ENCODE data around the gene MYNN. TPM values are rescaled to one million over a fixed set of nuclear protein-coding genes. Genes with fewer than 3 reads are reported as not detected.
A peak's percentile ranks its signal among the peaks of the same experiment; 100 is the strongest.

The MYNN gene
- polyA plus RNA-seq, 3 donors = 7.1 to 10.2 (median 8.4) TPM

DNA sequence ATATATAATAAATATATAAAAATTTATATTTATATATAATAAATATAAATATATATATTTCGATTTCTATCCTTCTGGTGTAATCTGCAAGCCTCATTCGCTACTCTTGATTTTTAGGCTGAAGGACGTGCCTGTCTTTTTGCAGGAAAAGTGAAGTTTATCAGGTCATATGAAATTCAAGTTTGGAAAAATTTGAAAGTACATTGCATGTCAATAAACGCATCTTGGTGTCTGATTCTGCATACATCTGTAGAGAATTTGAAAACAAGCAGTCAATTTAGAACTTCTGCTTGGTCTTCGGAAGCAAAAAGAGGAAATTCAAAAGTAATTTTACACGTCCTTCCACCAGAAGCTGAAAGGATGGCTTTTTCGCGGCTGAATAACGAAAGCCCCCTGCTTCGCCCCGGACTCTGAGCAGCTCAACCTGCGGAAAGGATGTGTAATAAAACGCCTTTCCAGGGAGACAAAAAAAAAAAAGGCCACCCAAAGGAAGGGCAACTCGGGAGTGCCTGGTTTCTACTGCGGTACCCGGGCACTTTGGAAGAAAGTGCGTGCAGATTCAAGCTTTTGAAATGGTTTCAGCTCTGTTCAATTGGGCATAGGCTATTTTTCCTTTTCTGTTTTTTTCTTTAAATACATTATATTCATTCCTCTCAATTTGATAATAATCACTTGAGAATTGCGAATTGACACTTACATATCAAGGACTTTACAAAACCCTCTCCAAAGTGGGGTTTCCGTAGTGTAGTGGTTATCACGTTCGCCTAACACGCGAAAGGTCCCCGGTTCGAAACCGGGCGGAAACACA, 1.5 kb upstream of the MYNN start:
- H3K27ac ChIP-seq (ENCODE audit: low read depth, low read length) = no peak overlapping the region
- WGBS, 3 donors = 0 to 1% (median 0%) methylated on average over 27 of the region's 27 CpGs

DNA sequence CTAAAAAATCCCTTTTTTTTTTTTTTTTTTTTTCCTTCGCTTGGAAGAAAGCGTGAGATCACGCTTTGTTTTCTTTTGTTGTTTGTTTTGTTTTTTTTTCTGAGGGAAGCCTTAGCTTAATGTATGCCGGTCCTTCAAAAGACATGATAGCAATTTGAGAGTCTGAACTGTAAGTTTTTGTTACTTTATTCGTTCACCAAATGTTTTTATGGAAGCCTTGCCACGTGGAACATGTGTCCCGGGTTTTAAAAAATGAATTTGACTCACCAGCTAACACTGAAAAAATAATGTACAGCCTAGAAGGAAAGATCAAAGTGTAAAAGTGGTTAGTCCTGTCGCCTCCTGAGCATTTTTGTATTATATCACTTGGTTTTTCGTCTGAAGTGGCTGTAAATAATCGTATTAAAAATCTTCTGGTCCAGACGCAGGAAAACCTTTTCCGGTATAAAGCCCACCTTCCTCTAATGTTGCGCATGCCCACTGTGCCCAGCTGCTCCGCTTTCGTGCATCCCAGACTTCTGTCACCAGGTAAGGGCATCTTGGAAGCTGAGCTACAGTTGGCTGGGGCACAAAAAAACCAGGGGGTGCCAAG, 795 bp upstream of the MYNN start:
- H3K27ac ChIP-seq (ENCODE audit: low read depth, low read length) = peak overlapping the region; percentile 99
- WGBS, 3 donors = 0 to 1% (median 0%) methylated on average over 15 of the region's 15 CpGs

DNA sequence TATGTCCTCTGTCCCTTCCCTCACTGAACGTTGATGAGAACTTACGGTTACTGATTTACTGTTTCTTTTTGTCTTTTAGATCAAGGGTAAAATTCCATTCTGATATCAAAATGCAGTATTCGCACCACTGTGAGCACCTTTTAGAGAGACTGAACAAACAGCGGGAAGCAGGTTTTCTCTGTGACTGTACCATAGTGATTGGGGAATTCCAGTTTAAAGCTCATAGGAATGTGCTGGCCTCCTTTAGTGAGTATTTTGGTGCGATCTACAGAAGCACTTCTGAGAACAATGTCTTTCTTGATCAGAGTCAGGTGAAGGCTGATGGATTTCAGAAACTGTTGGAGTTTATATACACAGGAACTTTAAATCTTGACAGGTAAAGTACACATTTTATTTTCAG, 990 bp downstream of the MYNN start:
- no peak overlapping the region for H3K27ac ChIP-seq (ENCODE audit: low read depth, low read length)
- WGBS, 3 donors = 32 to 68% (median 52%) methylated on average over 5 of the region's 5 CpGs

DNA sequence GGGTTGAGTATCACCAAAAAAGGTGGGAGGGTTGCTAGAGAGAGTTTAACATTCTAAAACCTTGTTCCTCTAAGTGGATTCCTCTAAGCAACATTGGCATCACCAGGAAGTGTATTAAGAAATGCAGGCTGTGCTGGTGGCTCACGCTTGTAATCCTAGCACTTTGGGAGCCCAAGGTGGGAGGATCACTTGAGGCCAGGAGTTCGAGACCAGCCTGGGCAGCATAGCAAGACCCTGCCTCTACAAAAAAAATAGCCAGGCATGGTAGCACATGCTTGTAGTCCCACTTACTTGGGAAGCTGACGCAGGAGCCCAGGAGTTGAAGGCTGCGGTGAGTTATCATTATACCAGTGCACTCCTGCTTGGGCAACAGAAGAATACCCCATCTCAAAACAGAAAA, 4.6 kb downstream of the MYNN start:
- no peak overlapping the region for H3K27ac ChIP-seq (ENCODE audit: low read depth, low read length)
- WGBS, 3 donors = 66 to 85% (median 81%) methylated on average over 4 of the region's 4 CpGs

DNA sequence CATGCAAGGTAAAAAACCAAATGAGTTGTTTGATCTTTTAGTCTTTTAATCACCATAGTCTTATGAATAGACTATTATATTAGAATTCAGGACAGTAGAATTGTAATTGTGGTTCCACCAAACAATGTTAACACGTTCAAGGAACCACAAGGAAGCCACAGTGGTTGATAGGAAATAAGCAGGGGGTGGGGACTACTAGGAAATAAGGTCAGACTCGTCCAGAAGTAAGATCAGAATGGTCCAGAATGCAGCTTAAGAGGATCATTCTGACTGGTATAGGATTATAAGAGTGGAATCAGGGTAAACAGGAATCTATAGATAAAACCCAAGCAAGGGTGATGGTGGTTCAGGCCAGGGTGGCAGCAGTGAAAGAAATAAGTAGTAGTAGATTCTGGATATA, 7.5 kb downstream of the MYNN start:
- 37 to 66% (median 43%) methylated on average over 2 of the region's 2 CpGs for WGBS, 3 donors
- H3K27ac ChIP-seq (ENCODE audit: low read depth, low read length) = no peak overlapping the region

DNA sequence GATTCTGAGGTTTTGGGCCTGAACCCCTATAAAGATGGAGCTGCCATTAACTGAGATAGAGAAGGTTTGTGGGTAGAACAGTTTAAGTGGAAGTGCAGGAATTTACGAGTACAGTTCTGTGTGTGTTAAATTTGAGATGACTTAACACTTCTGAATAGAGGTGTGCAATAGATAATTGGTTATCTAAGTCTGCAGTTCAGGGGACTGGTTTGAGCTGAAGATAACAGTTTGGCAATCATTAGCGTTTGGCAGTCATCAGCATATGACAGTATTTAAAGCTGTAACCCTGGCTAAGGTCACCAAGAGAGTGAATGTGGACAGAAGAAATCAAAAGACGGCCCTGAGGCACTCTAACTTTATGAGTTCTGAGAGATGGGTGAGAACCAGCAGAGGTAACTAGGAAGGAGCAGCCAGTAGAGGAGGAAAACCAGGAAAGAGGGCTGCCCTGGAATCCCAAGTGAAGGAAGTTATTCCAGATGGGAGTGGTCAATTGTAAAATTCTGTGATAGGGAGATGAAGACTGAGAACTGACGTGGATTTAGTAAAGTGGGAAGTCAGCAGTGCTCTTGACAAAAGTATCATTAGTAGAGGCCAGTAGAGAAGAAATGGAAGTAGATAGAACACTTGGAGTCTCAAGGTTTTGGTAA, 8.1 kb downstream of the MYNN start:
- no peak overlapping the region for H3K27ac ChIP-seq (ENCODE audit: low read depth, low read length)
- 77 to 84% (median 80%) methylated on average over 4 of the region's 4 CpGs for WGBS, 3 donors

DNA sequence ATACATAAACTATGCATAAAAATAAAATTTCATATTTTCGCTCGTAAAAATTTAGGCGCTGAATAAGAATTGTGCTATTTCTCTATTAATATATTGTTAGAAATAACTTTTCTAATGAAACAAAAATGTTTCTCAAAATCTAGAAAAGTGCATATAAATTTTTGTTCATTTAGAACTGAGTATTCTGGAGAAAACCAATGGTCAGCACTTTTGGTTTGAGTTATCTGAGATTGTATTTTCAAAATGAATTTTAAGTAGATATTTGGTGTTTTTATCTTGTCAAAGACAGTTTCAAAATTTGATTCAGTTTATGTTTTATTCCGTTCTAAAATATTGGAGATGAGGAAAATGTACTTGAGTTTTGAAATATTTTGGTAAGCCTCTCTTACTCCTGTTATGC, 13.9 kb downstream of the MYNN start:
- WGBS, 3 donors = 98% methylated on average over 4 of the region's 4 CpGs
- no peak overlapping the region for H3K27ac ChIP-seq (ENCODE audit: low read depth, low read length)

DNA sequence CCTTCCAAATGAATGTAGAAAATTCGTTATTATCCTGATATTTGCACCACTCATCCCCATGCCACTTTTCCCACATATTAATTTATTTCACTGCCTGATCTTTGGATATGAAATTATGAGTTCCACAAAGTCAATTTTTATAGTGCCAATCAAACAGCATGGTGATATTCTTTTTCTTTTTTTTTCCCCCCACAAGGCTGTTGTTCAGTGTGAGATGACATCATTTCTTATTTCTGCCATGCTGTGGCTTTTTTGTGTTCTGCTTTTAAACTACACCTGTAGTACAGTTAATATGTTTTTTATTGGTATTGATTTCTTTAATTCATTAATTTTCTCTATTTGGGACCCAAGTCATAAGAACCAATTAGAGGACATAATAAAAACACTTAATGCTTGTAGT, 14.6 kb downstream of the MYNN start:
- 54 to 81% (median 57%) methylated on average over 1 of the region's 1 CpG for WGBS, 3 donors
- no peak overlapping the region for H3K27ac ChIP-seq (ENCODE audit: low read depth, low read length)

DNA sequence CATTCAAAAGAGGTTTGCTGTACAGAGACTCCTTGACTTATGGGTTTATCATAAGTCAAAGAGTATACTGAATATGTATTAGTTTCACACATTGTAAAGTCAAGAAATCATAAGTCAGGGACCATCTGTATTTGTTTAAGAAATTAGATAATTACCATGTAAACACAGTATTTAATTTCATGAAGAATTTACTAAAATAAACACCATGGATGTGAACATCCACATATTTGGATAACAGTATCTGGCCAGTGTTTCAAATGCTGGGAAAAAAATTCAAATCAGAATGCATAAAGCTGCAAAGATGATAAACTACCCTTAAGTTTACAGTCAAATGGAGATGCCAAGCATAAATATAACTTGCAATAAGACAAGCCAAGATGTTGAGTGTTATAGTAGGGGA, 17.0 kb downstream of the MYNN start:
- no peak overlapping the region for H3K27ac ChIP-seq (ENCODE audit: low read depth, low read length)

DNA sequence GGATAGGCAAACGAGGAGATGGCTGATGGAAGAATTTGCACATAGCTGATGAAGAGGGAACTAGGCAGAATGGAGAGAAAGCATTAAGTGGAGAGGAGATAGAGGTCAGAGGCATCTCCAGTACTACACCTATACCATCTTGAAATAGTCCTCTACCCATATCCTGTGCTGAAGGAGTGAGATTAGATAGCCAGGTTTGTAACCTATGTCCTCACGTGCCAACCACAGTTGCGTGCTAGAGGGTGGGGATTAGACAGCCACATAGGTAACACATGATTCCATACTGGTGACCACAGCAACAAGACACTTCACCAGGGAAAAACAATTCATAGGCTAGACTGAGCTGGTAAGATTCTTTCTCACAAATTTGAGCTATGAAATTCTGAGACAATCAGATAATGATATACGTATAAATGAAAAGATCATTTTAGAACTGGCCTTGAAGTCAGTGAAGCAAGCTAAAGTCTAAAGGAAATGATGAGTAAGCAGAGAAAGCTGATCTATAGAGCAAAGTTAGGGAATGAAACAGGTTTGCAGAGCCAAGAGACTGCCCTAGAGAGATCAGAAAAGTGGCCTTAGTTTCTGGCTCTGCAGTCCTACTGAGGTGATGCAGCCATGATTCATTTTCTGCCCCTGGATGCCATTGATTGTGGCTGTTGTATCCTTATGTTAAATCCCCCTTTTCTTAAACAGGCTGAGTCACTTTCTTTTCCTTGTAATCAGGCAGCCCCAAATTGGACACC, 17.7 kb downstream of the MYNN start:
- no peak overlapping the region for H3K27ac ChIP-seq (ENCODE audit: low read depth, low read length)
- WGBS, 3 donors = 89 to 97% (median 92%) methylated on average over 4 of the region's 4 CpGs

DNA sequence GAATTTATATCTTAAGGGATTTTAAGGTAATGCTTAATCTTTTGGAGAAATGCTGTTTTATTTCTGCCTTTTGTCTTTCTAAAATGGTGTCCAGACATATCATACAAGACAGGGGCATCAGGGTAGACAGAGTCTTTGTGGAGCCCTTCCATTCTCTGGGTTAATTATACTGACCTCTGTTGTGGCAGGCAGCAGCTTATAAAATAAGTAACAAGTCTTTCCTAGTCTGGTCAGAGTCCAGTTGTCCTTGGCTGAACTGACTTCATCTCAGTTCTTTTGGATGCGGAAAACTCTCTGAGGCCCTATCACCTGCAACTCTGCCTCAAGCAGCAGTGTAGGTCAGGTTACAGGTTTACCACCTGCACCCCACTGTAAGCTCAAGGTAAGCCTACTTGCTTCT, 19.2 kb downstream of the MYNN start:
- 96 to 100% (median 98%) methylated on average over 1 of the region's 1 CpG for WGBS, 3 donors
- H3K27ac ChIP-seq (ENCODE audit: low read depth, low read length) = no peak overlapping the region

DNA sequence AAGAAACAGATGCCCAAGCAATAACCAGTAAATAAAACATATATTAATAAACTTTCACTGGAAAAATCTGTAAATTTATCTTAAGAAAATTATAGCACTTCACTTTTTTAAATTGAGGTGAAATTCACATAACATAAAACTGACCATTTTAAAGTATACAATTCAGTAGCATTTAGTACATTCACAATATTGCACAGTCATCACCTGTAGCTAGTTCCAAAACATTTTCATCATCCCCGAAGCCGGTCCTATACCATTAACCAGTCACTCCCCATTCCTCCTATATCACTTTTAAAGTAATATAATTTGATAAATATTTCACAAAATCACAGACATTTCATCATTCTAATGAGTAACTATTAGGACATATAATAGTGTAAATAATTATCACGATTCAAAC, 31.5 kb downstream of the MYNN start:
- H3K27ac ChIP-seq (ENCODE audit: low read depth, low read length) = no peak overlapping the region
- 90 to 92% (median 90%) methylated on average over 3 of the region's 3 CpGs for whole genome bisulfite sequencing, 3 donors

DNA sequence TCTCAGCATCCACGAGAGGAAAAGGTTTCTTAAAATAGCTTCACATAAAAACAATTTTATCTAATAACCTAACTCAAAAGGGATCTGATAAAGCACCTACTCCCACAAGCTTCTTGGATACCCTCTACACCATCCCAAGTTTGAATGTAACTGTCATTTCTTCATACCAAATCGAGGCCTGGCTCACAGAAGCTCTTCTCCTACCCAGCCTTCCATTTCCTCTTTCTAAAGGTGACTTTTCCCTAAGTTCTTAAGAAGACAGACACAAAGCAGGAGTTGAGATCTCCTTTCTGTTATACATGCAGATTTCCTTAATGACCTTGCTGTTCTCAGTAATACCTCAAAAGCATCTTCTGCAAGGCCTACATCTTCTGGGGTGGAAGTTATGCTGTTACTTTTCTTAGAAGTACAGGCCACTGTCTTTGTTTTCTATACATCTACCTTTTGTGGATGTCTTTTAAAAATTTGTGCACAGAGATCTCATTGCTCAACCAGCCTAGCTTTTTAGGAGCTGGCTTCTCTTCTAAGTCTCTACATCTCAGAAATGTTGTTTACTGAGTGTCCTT, 36.1 kb downstream of the MYNN start:
- H3K27ac ChIP-seq (ENCODE audit: low read depth, low read length) = no peak overlapping the region
- 35 to 49% (median 35%) methylated on average over 2 of the region's 2 CpGs for WGBS, 3 donors

DNA sequence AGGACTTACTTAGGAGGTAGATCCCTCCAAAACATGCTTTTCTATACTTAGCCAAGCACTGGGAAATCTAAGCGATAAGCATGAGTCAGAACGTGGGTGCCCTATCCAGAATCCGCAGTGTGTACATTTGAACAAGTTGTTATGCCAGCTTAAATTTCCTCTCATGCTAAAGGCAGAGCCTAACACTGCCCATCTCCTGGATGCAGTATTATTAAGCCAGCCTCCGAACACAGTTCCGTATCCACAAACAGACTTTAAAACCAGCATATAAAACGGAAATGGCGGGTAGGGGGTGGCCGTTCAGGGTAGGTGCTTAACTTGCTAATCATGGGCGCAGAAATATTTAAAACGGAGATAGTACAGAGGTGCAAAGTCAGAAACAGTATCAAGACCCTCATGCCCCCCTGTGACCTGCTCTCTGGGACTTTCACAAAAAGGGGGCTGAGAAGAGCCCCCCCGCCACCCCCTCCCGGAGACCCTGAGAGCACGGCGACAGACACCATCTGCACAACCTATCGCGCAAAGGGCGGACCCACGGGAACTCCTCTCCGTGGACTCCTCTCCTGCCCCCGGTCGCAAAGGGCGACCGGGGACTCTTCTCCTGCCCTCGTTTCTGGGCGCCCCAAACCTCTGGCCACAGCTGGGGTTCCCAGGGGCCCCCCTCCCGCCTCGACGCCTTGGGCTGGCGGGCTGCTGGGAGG, 38.6 kb downstream of the MYNN start:
- no peak overlapping the region for H3K27ac ChIP-seq (ENCODE audit: low read depth, low read length)
- 1 to 6% (median 4%) methylated on average over 29 of the region's 29 CpGs for WGBS, 3 donors

DNA sequence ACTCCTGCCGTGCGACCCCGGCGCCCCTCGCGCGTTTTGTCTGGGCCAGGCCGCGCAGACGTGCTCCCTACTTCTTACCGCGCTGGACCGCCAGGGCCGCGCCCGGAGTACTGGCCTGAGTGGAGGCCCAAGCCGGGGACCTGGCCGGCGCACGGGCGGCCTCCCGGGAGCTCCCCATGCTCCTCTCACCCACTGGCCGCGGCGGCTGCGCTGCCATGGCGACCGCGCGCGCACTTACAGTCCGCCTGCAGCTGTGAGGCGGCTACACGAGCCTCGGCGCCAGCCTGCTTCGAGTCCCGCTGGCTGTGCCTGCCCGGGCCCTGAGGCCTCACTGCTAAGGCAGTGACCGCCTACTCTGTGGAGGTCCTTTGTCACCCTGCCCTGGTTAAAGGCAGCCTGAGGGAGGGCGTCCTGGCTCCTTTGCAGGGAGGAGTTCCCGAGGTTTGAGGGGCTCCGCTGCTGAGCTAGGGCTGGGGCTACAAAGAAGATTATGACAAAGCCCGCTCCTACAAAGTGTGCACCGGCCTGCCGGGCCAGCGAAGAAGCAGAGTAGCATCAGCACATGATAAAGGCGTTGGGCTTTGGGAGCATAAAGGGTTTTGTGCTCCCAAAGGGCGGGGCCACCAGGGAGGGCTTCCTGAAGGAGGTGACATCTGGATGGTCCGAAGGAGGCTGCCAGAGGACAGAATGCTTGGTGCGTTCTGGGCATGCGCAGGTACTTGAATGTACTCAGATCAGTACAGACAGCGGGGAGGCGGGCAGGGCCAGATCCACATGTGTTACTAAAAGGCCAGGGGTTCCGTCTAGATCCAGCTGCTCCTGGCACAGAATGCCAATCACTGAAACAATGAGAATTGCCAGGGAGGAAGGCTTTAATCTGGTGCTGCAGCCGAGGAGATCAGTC, 39.4 kb downstream of the MYNN start, which contains the start of the genes LRRC34 and LRRIQ4:
TSS of gene LRRC34 (minus strand) at position 573 of the 904 bp plus-strand sequence. CDS start at position 217, 356 bp downstream.
TSS of gene LRRIQ4 (plus strand) at position 539 of the 904 bp plus-strand sequence. CDS start 9,052 bp downstream, outside the sequence.
- WGBS, 3 donors = 5 to 10% (median 6%) methylated on average over 54 to 56 of the region's 56 CpGs
- no peak within 1 kb of the TSS for H3K27ac ChIP-seq (ENCODE audit: low read depth, low read length)

DNA sequence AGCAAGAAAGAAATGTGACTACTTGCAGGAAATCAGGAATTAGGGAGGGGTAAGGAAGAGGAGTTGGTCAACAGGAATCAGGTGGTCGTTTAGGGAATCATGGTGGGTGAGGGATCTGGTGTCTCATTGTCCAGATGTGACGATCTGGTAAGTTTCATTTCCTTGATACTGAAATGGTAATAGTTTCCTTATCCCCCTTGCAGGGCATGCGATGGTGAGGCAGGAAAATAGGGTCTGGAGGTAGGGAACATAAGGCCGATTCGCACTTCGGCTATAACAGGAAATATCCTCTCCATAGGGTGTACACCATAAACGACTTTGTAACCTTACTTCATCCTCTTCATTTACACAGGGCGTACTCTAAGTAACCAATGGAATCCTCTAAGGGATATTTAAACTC, 40.1 kb downstream of the MYNN start:
- no peak overlapping the region for H3K27ac ChIP-seq (ENCODE audit: low read depth, low read length)
- WGBS, 3 donors = 30 to 69% (median 33%) methylated on average over 8 of the region's 8 CpGs
